Progenitor cell of endocrine pancreas (in vitro differentiated cells): ENCODE measurements around the gene SCAF8. TPM values are rescaled to one million over a fixed set of nuclear protein-coding genes. Genes with fewer than 3 reads are reported as not detected.
A peak's percentile ranks its signal among the peaks of the same experiment; 100 is the strongest.

Experiments used
- DNase-seq: peaks from one replicate; pipeline ENCODE4 v3.0.0; 2021; ENCODE audit warnings: low spot score; ENCODE audit not compliant: unreplicated experiment
- H3K27ac Mint-ChIP-seq: 2 replicates; pipeline ENCODE4 v1.8.0; 2021; ENCODE audit warnings: mild to moderate bottlenecking, moderate library complexity, mixed read lengths
- H3K27me3 Mint-ChIP-seq: 2 replicates; pipeline ENCODE4 v1.8.0; 2021; ENCODE audit warnings: mixed read lengths
- H3K36me3 Mint-ChIP-seq: 2 replicates; pipeline ENCODE4 v1.8.0; 2022; ENCODE audit warnings: mixed read lengths; ENCODE audit not compliant: insufficient read depth
- H3K4me1 Mint-ChIP-seq: 2 replicates; pipeline ENCODE4 v1.8.0; 2021; ENCODE audit warnings: low read depth, mixed read lengths
- H3K4me3 Mint-ChIP-seq: 2 replicates; pipeline ENCODE4 v1.8.0; 2021; ENCODE audit warnings: low read depth, mild to moderate bottlenecking, moderate library complexity, mixed read lengths
- H3K9me3 Mint-ChIP-seq: 2 replicates; pipeline ENCODE4 v1.8.0; 2021; ENCODE audit warnings: low read depth, mixed read lengths
- total RNA-seq: library from RNA; stranded (reverse); gene quantifications from 2 replicates; pipeline ENCODE4 v1.2.1, GENCODE V29; 2021
- TF ChIP-seq, protein P1 (sequence below): fragments of 200-600 bp; sonication (generic); IDR thresholded peaks from one replicate; pipeline ENCODE4 v1.5.0; 2021; ENCODE audit warnings: antibody characterized with exemption, mild to moderate bottlenecking; ENCODE audit not compliant: unreplicated experiment

The SCAF8 gene
- total RNA-seq, 1 donor from 2014 or later = 69.5 TPM

DNA sequence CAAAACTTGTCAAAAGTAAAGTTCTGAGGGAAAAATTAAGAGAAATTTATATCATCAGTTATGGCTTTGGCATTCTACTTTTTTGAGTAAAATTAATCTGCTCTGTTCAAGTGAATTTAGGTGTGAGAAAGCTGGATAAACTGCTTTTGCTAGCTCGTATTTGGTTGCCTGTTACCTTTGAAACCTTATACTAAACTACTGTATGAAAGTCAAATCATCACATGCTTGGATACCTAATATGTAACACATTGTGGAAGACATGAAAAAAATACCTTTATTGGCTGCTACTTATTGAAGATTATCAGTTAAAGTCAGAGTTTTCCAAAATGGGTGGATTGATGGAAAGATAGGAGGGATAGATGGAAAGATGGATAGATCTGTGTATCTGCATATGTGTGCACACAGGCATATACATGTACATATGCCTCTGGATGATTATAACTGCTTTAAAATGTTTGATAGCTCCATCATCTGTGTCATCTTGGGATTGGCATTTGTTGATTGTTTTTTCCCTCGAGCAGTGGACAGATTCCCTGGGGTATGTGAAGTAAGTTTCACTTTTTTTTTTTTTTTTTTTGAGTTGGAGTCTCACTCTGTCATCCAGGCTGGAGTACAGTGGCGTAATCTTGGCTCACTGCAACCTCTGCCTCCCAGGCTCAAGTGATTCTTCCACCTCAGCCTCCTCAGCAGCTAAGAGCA is 24.3 kb downstream of the SCAF8 start:
- TF ChIP-seq, protein P1, sequence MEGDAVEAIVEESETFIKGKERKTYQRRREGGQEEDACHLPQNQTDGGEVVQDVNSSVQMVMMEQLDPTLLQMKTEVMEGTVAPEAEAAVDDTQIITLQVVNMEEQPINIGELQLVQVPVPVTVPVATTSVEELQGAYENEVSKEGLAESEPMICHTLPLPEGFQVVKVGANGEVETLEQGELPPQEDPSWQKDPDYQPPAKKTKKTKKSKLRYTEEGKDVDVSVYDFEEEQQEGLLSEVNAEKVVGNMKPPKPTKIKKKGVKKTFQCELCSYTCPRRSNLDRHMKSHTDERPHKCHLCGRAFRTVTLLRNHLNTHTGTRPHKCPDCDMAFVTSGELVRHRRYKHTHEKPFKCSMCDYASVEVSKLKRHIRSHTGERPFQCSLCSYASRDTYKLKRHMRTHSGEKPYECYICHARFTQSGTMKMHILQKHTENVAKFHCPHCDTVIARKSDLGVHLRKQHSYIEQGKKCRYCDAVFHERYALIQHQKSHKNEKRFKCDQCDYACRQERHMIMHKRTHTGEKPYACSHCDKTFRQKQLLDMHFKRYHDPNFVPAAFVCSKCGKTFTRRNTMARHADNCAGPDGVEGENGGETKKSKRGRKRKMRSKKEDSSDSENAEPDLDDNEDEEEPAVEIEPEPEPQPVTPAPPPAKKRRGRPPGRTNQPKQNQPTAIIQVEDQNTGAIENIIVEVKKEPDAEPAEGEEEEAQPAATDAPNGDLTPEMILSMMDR = no peak
- Mint-ChIP-seq H3K4me3 (no peak overlapping the region), H3K27me3 (no peaks in the 10 kb centered on the region), H3K4me1 (peaks cover 11% of the 10 kb centered on the region), H3K36me3 (peaks cover 8% of the 10 kb centered on the region), H3K9me3 (no peaks in the 10 kb centered on the region), H3K27ac (no peak overlapping the region)
- no peak for DNase-seq

DNA sequence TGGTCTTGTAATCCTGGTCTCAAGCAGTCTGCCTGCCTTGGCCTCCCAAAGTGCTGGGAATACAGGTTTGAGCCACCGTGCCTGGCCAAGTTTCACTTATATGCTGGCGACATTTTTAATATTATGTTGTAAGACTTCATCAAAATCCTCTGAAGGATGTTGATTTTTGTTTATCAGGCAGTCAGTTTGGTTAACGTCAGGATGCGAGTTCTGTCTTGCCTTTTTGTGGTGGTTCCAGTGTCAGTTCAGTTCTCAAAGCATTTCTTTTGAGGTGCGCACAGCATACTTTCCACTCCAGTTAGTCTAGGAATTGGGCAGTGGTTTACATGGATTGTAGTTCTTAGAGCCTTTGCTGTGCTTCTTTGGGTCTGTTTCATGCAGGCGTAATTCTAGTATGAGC is 24.9 kb downstream of the SCAF8 start:
- Mint-ChIP-seq H3K9me3 (no peaks in the 10 kb centered on the region), H3K36me3 (peaks cover 10% of the 10 kb centered on the region), H3K27ac (peak overlapping the region; percentile 31), H3K4me1 (peaks cover 11% of the 10 kb centered on the region), H3K4me3 (no peak overlapping the region), H3K27me3 (no peaks in the 10 kb centered on the region)
- DNase-seq = no peak
- TF ChIP-seq, protein P1 = no peak

DNA sequence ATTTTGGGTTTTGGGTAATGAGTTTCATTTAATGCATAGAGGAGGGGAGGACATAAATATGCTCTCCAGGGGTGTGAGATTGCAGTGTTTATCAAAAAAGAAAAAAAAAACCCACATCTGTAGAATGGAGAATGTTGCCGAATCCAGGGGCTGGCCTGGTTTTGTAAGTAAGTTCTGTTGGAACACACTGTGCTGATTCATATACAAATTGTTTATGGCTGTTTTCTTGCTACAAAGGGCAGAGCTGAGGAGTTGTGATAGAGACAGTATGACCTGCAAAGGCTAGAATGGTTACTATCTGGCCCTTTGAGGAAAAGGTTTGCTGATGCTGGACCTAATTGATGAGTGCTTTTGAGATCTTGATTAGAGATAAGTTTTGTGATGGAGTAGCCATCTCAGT is 30.4 kb downstream of the SCAF8 start:
- TF ChIP-seq, protein P1 = no peak
- no peaks in the 10 kb centered on the region for H3K27me3 Mint-ChIP-seq
- H3K9me3 Mint-ChIP-seq = no peaks in the 10 kb centered on the region
- H3K4me1 Mint-ChIP-seq = peaks cover 16% of the 10 kb centered on the region
- H3K36me3 Mint-ChIP-seq = peaks cover 12% of the 10 kb centered on the region
- no peak for DNase-seq
- no peak overlapping the region for H3K4me3 Mint-ChIP-seq
- no peak overlapping the region for H3K27ac Mint-ChIP-seq

DNA sequence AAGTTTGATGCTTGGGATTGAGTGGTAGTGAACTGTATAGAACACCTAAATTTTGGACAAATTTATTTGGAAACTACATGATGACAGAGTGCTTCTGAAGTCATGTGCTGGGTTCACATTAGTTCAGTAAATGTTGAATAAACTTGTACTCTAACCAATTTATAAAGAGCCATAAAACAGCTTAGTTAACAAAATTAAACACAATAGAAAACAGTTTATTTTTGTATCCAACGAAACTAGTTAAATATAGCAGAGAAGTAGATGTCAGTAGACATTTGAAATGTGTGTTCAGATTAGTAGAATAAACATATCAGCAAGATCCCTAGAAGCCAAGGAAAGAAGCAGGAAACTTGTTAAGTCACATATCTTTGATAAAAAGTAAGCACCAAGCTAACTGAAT is 32.1 kb downstream of the SCAF8 start:
- TF ChIP-seq, protein P1 = no peak
- no peak overlapping the region for H3K4me3 Mint-ChIP-seq
- no peak overlapping the region for H3K27ac Mint-ChIP-seq
- DNase-seq = no peak
- H3K4me1 Mint-ChIP-seq = peaks cover 22% of the 10 kb centered on the region
- H3K36me3 Mint-ChIP-seq = peaks cover 10% of the 10 kb centered on the region
- no peaks in the 10 kb centered on the region for H3K9me3 Mint-ChIP-seq
- H3K27me3 Mint-ChIP-seq = no peaks in the 10 kb centered on the region

DNA sequence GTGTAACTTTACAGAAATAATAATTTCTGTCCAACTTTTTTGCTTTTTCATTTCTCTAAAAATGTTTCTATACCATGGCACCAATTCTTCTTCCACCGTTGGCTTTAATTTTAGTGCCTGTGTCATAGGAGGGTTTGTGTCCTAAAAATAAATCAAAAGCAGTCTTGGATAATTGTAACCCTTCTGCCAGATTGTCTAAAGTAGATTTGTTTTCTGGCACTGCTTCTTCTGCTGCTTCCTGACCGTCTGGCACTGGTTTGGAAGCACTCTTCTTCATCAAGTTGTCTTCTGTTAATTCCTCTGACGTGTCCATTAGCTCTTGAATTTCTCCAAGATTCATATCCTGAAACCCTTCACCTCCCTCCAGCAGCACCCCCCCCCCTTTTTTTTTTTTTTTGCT is 33.1 kb downstream of the SCAF8 start:
- H3K27ac Mint-ChIP-seq = no peak overlapping the region
- no peak for DNase-seq
- no peaks in the 10 kb centered on the region for H3K9me3 Mint-ChIP-seq
- H3K36me3 Mint-ChIP-seq = peaks cover 8% of the 10 kb centered on the region
- H3K27me3 Mint-ChIP-seq = no peaks in the 10 kb centered on the region
- TF ChIP-seq, protein P1 = no peak
- peaks cover 32% of the 10 kb centered on the region for H3K4me1 Mint-ChIP-seq
- no peak overlapping the region for H3K4me3 Mint-ChIP-seq
